Muscle layer of colon (tissue), 2 donors: Measurements from ENCODE around the gene MRPL16.
"Not testable (repeated sequence)": the region's sequence is repeated elsewhere in the genome, so short reads cannot be mapped to it uniquely, and the experiment has no call there.

Experiments used
- H3K27ac ChIP-seq: one replicate; pipeline ENCODE4 v1.7.0; 2013; ENCODE audit warnings: low read depth, mild to moderate bottlenecking, low read length, moderate library complexity
- H3K27me3 ChIP-seq, 2 donors: one replicate each; pipeline ENCODE4 v1.7.0; 2013; ENCODE audit warnings: low read length in 2 of 2, mild to moderate bottlenecking in 2 of 2; ENCODE audit not compliant: insufficient read depth in 2 of 2, control insufficient read depth in 1 of 2
- H3K36me3 ChIP-seq: one replicate; pipeline ENCODE4 v1.7.0; 2013; ENCODE audit warnings: mild to moderate bottlenecking, low read length; ENCODE audit not compliant: insufficient read depth
- H3K4me1 ChIP-seq: one replicate; pipeline ENCODE4 v1.7.0; 2013; ENCODE audit warnings: mild to moderate bottlenecking, low read length; ENCODE audit not compliant: insufficient read depth
- H3K4me3 ChIP-seq, 2 donors: one replicate each; pipeline ENCODE4 v1.7.0; 2013; ENCODE audit warnings: low read length in 2 of 2, low read depth in 1 of 2, mild to moderate bottlenecking in 1 of 2, moderate library complexity in 1 of 2
- H3K9ac ChIP-seq: one replicate; pipeline ENCODE4 v1.7.0; 2013; ENCODE audit warnings: low read length
- H3K9me3 ChIP-seq: one replicate; pipeline ENCODE4 v1.7.0; 2013; ENCODE audit warnings: mild to moderate bottlenecking, low read length
- donor health status: abdominal sarcoma.
- donor health status: Adenocarcinoma of cecum.

MRPL16 gene

DNA sequence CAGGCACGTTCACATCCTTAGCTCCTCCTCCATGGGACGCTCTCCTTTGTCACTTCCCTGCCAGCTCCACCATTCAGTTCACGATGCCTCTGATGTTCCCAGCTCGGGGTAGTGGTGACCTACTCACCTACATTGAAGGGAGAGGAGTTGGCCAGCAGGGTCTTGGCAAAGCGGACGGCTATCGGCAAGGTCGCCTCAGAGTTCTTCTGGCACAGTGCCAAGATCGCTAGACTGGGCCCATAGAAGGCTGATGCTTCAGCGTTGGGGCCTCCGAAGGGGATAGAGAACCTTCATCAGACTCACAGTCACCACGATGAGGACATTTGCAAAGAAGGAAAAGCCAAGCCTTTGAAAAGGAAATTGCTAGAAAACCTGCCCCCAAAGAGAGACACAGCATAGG lies 31.7 kb upstream of the MRPL16 start:
- no peaks in the 10 kb centered on the region for H3K36me3 ChIP-seq
- no peaks in the 10 kb centered on the region for H3K27me3 ChIP-seq
- H3K9ac ChIP-seq: no peak overlapping the region
- no peaks in the 10 kb centered on the region for H3K9me3 ChIP-seq
- no peak overlapping the region for H3K4me3 ChIP-seq
- no peaks in the 10 kb centered on the region for H3K4me1 ChIP-seq
- no peak overlapping the region for H3K27ac ChIP-seq

DNA sequence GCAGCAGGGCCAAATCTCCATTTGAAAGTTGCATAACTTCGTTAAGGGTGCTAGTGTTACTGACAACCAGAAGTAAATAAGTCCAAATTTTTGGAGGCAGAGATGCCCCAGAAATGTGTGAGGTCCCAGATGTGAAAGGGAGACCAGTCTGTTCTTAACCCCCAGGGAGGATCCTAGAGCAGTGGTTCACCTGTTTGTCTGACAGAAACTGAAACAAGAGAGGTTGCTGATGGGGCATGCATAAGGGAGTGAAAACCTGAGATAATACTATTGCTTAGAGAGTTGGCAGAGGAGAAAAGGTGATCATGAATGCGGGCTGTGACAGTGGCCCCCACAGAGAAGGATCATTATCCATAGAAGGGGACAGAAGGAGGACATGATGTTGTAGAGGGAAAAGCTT lies 30.9 kb upstream of the MRPL16 start:
- Histone ChIP-seq H3K27me3 (no peaks in the 10 kb centered on the region), H3K36me3 (no peaks in the 10 kb centered on the region), H3K4me3 (no peak overlapping the region), H3K27ac (no peak overlapping the region), H3K9me3 (no peaks in the 10 kb centered on the region), H3K9ac (no peak overlapping the region), H3K4me1 (no peaks in the 10 kb centered on the region)

DNA sequence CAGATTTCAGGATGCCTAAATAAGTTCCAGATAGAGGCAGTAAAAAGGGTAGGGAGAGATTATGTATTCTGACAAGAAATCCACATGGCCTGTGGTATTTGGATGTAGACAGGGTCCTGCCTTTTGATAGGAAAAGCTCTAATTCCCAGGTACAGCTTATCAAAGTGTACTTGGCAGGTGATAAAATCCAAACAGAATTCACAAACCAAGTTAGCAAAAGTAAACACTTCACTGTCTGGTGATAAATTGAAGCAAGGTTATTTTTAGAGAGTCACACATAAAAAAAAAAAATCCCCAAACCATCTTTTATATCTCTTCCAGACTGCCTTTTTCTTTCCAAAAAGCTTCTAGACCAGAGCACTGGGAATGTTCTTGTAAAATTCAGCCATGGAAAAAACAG lies 29.0 kb upstream of the MRPL16 start:
- no peak overlapping the region for H3K4me3 ChIP-seq
- no peak overlapping the region for H3K9ac ChIP-seq
- H3K27me3 ChIP-seq: no peaks in the 10 kb centered on the region
- H3K36me3 ChIP-seq: no peaks in the 10 kb centered on the region
- no peaks in the 10 kb centered on the region for H3K4me1 ChIP-seq
- no peaks in the 10 kb centered on the region for H3K9me3 ChIP-seq
- H3K27ac ChIP-seq: no peak overlapping the region

DNA sequence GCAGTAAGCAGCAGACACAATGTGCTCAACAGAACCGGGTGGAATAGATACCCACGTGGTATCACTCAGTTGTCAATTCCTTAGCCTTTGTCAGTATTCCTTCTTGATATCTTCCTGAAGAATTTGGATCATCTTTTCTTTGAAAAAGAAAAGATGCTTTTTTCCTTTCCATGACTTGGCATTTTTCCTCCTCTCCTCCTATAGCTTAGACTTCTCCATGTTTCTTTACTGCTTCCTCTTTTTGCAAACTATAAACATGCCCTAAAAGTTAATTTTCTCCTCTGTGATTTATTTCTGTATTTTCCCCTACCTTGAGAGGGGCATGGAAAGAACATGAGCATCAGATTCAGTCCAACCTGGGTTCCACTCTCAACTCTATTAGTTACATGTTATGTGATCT lies 23.0 kb upstream of the MRPL16 start:
- Histone ChIP-seq H3K4me1 (no peaks in the 10 kb centered on the region), H3K27ac (no peak overlapping the region), H3K9me3 (no peaks in the 10 kb centered on the region), H3K36me3 (no peaks in the 10 kb centered on the region), H3K9ac (no peak overlapping the region), H3K4me3 (no peak overlapping the region), H3K27me3 (no peaks in the 10 kb centered on the region)

DNA sequence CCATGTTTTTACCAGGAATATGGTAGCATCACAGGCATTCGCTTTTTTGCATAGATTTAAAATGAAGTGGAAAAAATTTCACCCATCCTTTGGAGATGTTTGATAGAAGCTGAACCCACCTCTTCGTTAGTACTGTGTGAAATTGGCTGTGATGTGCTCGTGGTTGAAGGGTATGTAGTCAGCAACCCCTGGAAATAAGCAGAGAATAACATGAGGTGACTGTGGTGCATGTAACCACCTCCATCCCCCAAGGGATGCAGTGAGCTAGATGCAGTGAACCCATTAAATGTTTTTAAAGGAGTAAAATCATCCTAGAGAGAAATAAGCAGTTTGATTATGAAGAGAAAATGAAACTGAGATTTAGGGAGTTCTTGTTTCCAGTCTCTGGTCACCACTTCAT lies 18.8 kb upstream of the MRPL16 start:
- Histone ChIP-seq H3K4me1 (no peaks in the 10 kb centered on the region), H3K9me3 (no peaks in the 10 kb centered on the region), H3K27ac (no peak overlapping the region), H3K27me3 (no peaks in the 10 kb centered on the region), H3K36me3 (no peaks in the 10 kb centered on the region), H3K9ac (no peak overlapping the region), H3K4me3 (no peak overlapping the region)

DNA sequence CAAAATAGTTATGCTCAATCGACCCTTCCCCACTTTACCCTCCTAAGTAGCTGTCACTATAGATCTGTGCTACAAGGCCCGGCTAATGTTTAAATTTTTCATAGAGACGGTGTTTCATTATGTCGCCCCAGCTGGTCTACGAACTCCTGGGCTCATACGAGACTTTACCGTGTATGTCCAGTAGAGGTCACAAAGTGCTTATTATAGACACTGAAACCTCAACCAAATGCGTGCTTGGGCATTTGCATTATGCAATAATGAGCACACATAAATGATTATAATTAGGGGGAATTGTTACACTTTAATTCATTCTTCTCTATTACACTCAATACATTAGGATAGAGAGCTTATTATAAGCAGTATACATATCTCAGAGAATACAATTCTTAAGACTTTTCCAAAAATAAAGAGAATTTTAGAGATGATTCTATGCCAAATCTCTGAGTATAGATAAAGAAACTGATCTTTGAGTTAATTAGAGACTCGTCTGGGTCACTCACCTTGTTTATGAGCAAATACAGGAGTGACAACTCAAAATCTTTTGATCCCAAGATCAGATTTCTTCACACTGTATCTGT lies 12.5 kb upstream of the MRPL16 start:
- H3K4me1 ChIP-seq: no peaks in the 10 kb centered on the region
- H3K36me3 ChIP-seq: no peaks in the 10 kb centered on the region
- no peaks in the 10 kb centered on the region for H3K27me3 ChIP-seq
- H3K9ac ChIP-seq: no peak overlapping the region
- no peak overlapping the region for H3K27ac ChIP-seq
- H3K4me3 ChIP-seq: no peak overlapping the region
- no peaks in the 10 kb centered on the region for H3K9me3 ChIP-seq

DNA sequence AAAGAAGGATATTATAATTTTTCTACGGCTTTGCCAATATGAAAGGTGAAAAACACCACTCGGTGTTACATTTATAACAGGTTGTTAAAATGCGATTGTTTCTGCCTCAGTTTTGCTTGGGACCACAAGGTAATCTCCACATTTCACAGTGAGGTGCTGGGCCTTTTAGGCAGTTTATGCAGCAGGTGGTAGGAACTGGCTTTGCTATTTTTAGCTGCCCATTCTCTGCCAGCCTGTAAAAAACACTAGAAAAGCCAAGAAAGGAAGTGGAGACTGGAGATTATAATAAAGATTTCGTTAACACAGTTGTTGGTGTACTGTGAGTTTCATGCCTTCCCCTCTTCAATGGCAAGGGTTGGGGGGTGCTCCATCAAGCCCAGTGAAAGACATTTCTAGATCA lies 8.0 kb upstream of the MRPL16 start:
- H3K4me3 ChIP-seq: no peak overlapping the region
- no peaks in the 10 kb centered on the region for H3K36me3 ChIP-seq
- no peaks in the 10 kb centered on the region for H3K9me3 ChIP-seq
- H3K27me3 ChIP-seq: no peaks in the 10 kb centered on the region
- no peaks in the 10 kb centered on the region for H3K4me1 ChIP-seq
- no peak overlapping the region for H3K9ac ChIP-seq
- H3K27ac ChIP-seq: no peak overlapping the region

DNA sequence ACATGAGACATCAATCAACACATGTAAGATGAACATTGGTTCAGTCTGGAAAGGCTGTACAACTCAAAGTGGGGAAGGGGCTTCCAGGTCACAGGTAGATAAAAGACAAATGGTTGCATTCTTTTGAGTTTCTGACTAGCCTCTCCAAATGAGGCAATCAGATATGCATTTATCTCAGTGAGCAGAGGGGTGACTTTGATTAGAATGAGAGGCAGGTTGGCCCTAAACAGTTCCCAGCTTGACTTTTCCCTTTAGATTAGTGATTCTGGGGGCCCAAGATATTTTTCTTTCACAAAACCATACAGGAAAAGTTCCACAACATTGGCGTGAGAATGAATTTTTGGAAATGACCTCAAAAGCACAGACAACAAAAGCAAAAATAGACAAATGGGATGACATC lies 5.9 kb upstream of the MRPL16 start:
- not testable (repeated sequence) for H3K4me3 ChIP-seq, H3K9ac ChIP-seq, H3K36me3 ChIP-seq, H3K9me3 ChIP-seq, H3K4me1 ChIP-seq, H3K27me3 ChIP-seq, H3K27ac ChIP-seq

DNA sequence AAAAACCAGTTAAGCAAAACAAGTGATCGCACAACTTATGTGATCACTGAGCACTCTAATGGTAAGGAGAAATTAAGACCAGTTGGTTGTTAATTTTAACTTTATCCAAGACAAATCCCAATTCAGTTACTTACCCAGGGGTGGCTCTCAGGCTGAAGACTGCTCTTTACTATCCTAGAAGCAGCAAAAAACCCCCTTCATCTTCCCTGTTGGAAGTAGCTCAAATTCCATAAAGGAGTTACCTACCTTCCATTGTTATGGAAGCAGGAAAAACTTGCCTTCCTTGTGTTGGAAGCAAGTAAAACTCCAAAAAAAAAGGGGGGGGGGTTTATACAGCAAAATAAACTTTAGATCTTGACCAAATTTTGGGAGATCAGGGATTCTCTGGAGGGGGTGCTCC lies 5.2 kb upstream of the MRPL16 start:
- no peaks in the 10 kb centered on the region for H3K4me1 ChIP-seq
- H3K9ac ChIP-seq: no peak overlapping the region
- H3K27me3 ChIP-seq: no peaks in the 10 kb centered on the region

DNA sequence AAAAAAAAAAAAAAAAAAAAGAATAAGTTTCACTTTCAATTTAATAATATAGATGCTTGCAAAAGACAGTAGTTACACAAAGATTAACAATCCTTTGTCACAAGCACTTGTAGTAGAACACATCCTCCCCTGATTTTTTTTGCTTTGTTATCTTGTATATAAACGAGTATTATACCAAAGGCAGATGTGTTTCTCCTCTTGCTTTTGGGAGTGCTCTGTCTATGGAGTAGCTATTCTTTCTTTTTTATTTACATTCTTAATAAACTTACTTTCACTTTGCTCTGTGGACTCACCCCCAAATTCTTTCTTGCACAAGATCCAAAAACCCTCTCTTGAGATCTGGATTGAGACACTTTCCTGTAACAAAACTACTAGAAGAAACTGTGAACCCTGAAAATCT lies 3.4 kb upstream of the MRPL16 start:
- H3K4me3 ChIP-seq: no peak overlapping the region
- no peak overlapping the region for H3K9ac ChIP-seq
- no peaks in the 10 kb centered on the region for H3K9me3 ChIP-seq
- H3K27ac ChIP-seq: no peak overlapping the region
- no peaks in the 10 kb centered on the region for H3K27me3 ChIP-seq
- H3K36me3 ChIP-seq: no peaks in the 10 kb centered on the region
- H3K4me1 ChIP-seq: no peaks in the 10 kb centered on the region

More for the DNA sequence above, 5.2 kb upstream of the MRPL16 start:
- Histone ChIP-seq H3K27ac (no peak overlapping the region), H3K9me3 (no peaks in the 10 kb centered on the region), H3K36me3 (no peaks in the 10 kb centered on the region), H3K4me3 (no peak overlapping the region)

DNA sequence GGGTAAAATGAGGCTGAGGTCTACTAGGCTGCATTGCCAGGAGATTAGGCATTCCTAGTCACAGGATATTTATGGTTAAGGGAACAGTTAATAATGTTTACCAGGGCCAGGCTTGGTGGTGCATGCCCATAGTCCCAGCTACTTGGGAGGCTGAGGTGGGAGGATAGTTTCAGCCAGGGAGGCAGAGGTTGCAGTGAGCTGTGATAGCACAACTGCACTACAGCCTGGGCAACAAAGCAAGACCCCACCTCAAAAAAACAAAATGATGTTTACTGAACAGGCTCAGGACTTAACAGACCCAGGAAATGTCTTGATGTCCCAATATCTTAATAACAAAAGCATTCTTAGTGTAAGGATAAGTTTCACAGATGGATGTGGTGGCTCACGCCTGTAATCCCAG lies 2.8 kb upstream of the MRPL16 start:
- Histone ChIP-seq H3K9ac (no peak overlapping the region), H3K36me3 (no peaks in the 10 kb centered on the region), H3K27me3 (no peaks in the 10 kb centered on the region), H3K27ac (no peak overlapping the region), H3K9me3 (no peaks in the 10 kb centered on the region), H3K4me3 (no peak overlapping the region), H3K4me1 (no peaks in the 10 kb centered on the region)

DNA sequence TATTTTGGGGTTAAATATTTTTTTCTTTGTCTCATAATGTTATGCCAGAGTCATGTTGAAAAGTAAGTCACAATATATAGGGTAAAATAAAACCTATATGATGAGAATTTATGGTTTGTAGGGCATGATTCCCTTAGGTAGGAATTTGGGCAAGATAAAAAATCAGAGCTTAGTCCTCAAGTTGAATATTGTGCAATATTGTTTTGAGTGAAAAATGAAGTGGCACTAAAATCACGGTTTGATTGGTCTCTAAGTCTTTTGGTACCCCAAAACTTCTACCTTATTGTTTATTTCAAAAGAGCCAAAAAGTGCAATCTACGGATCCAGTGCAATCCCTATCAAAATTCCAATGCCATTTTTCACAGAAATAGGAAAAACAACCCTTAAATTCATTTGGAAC lies 1.6 kb upstream of the MRPL16 start:
- H3K36me3 ChIP-seq: peaks cover 8% of the 10 kb centered on the region
- H3K4me3 ChIP-seq: no peak overlapping the region
- H3K4me1 ChIP-seq: no peaks in the 10 kb centered on the region

More for the DNA sequence above, 1.6 kb upstream of the MRPL16 start:
- H3K27ac ChIP-seq: no peak overlapping the region
- no peak overlapping the region for H3K9ac ChIP-seq
- no peaks in the 10 kb centered on the region for H3K27me3 ChIP-seq
- H3K9me3 ChIP-seq: no peaks in the 10 kb centered on the region
